SK-N-SH (cell line): ENCODE data around the gene AGT. TPM values are rescaled to one million over a fixed set of nuclear protein-coding genes. Genes with fewer than 3 reads are reported as not detected.

Experiments used
- CTCF ChIA-PET: fragments of 300-600, 350-600 bp; formaldehyde crosslinking; extraction: SDS; loops from one replicate; lab custom pipeline; 2021; lab: Yijun Ruan, JAX
- POLR2A ChIA-PET: fragments of 350-600 bp; sonication (Branson Sonifier 250); formaldehyde crosslinking; extraction: SDS; loops from one replicate; lab custom pipeline; 2020; ENCODE audit warnings: antibody characterized with exemption, inconsistent platforms; lab: Yijun Ruan, JAX
- DNase-seq: peaks from one replicate; pipeline ENCODE4 v3.0.0; 2012
- H2AFZ ChIP-seq: fragments of 200-600 bp; sonication (generic); 2 replicates; pipeline ENCODE4 v1.8.1; 2016; ENCODE audit warnings: antibody characterized with exemption, mild to moderate bottlenecking, low read depth
- H3F3A ChIP-seq: fragments of 200-600 bp; sonication (generic); replicated peaks from 2 replicates; pipeline ENCODE3; 2016; ENCODE audit warnings: antibody characterized with exemption, mild to moderate bottlenecking; ENCODE audit not compliant: insufficient read depth
- H3K27ac ChIP-seq, 2 experiments: fragments of 200-500 bp in 1 of 2; fragments of 200-600 bp in 1 of 2; sonication (Bioruptor generic) in 1 of 2; sonication (generic), shearing (Covaris generic) in 1 of 2; 2 replicates each; pipeline versions ENCODE4 v1.5.1 to v1.6.1; 2014 to 2016; ENCODE audit warnings: low read depth in 2 of 2, inconsistent platforms in 1 of 2, low read length in 1 of 2, mild to moderate bottlenecking in 1 of 2, mixed read lengths in 1 of 2
- H3K27me3 ChIP-seq: fragments of 200-600 bp; sonication (generic), shearing (Covaris generic); 2 replicates; pipeline ENCODE4 v1.6.1; 2016; ENCODE audit warnings: mixed run types; ENCODE audit not compliant: insufficient read depth
- H3K36me3 ChIP-seq, 2 experiments: fragments of 200-500 bp in 1 of 2; fragments of 200-600 bp in 1 of 2; sonication (Bioruptor generic) in 1 of 2; sonication (generic) in 1 of 2; replicated peaks in 1 of 2; 2 replicates each; pipeline versions ENCODE3 to v1.5.1; 2014 to 2016; ENCODE audit warnings: low read length in 1 of 2, mild to moderate bottlenecking in 1 of 2; ENCODE audit not compliant: insufficient read depth in 2 of 2, control insufficient read depth in 1 of 2
- H3K4me1 ChIP-seq, 2 experiments: fragments of 200-500 bp in 1 of 2; fragments of 200-600 bp in 1 of 2; sonication (Bioruptor generic) in 1 of 2; sonication (generic), shearing (Covaris generic) in 1 of 2; 2 replicates each; pipeline versions ENCODE4 v1.5.1 to v1.6.1; 2014 to 2016; ENCODE audit warnings: low read depth in 1 of 2, low read length in 1 of 2, mixed run types in 1 of 2; ENCODE audit not compliant: insufficient read depth in 2 of 2, control insufficient read depth in 1 of 2
- H3K4me2 ChIP-seq: fragments of 200-600 bp; sonication (generic), shearing (Covaris generic); 2 replicates; pipeline ENCODE4 v1.6.1; 2017; ENCODE audit warnings: mixed run types
- H3K4me3 ChIP-seq, 2 experiments: fragments of 200-500 bp in 1 of 2; fragments of 200-600 bp in 1 of 2; sonication (Bioruptor generic) in 1 of 2; sonication (generic), shearing (Covaris generic) in 1 of 2; 2 replicates each; pipeline versions ENCODE4 v1.5.1 to v1.8.1; 2014 to 2016; ENCODE audit warnings: low read depth in 2 of 2, inconsistent platforms in 1 of 2, low read length in 1 of 2, mild to moderate bottlenecking in 1 of 2, mixed read lengths in 1 of 2, moderate library complexity in 1 of 2
- H3K79me2 ChIP-seq: fragments of 200-600 bp; sonication (generic); 2 replicates; pipeline ENCODE4 v1.8.1; 2017; ENCODE audit warnings: mild to moderate bottlenecking; ENCODE audit not compliant: insufficient read depth
- H3K9ac ChIP-seq: fragments of 200-600 bp; sonication (generic); 2 replicates; pipeline ENCODE4 v1.6.1; 2017; ENCODE audit warnings: mixed run types
- H3K9me2 ChIP-seq: fragments of 200-600 bp; sonication (generic); 2 replicates; pipeline ENCODE4 v1.6.1; 2017; ENCODE audit warnings: mixed run types
- H3K9me3 ChIP-seq: fragments of 200-600 bp; sonication (generic); 2 replicates; pipeline ENCODE4 v1.6.1; 2017; ENCODE audit warnings: mixed run types, mild to moderate bottlenecking, moderate library complexity
- H4K20me1 ChIP-seq: fragments of 200-600 bp; sonication (generic); 2 replicates; pipeline ENCODE4 v1.6.1; 2017; ENCODE audit warnings: mild to moderate bottlenecking, mixed run types; ENCODE audit not compliant: insufficient read depth
- CTCF ChIP-seq: fragments of 200-600 bp; sonication (generic); IDR thresholded peaks from 2 replicates; pipeline ENCODE4 v1.6.1; 2017; ENCODE audit warnings: antibody characterized with exemption, mild to moderate bottlenecking, moderate library complexity
- ELF1 ChIP-seq: IDR thresholded peaks from 2 replicates; pipeline ENCODE4 v1.4.0; 2012
- JUND ChIP-seq: IDR thresholded peaks from 2 replicates; pipeline ENCODE4 v1.4.0; 2012
- MEF2A ChIP-seq: IDR thresholded peaks from 2 replicates; pipeline ENCODE4 v1.4.0; 2012; ENCODE audit warnings: low read depth, borderline replicate concordance
- MXI1 ChIP-seq: IDR thresholded peaks from 2 replicates; pipeline ENCODE4 v1.6.1; 2012; ENCODE audit warnings: mild to moderate bottlenecking, low read depth, low read length, improper control_type of control experiment
- NFIC ChIP-seq: IDR thresholded peaks from 2 replicates; pipeline ENCODE4 v1.4.0; 2012; ENCODE audit warnings: borderline replicate concordance
- NRF1 ChIP-seq: IDR thresholded peaks from 2 replicates; pipeline ENCODE4 v1.6.1; 2012; ENCODE audit warnings: low read depth, mild to moderate bottlenecking, low read length
- RAD21 ChIP-seq: IDR thresholded peaks from 2 replicates; pipeline ENCODE4 v1.6.1; 2012; ENCODE audit warnings: mild to moderate bottlenecking, low read length
- RCOR1 ChIP-seq: fragments of 150-350 bp; IDR thresholded peaks from 2 replicates; pipeline ENCODE4 v1.6.1; 2017; ENCODE audit warnings: antibody characterized with exemption, low read length
- REST ChIP-seq: IDR thresholded peaks from 2 replicates; pipeline ENCODE4 v1.6.1; 2012; ENCODE audit warnings: mild to moderate bottlenecking, low read depth, low read length, moderate library complexity
- SIN3A ChIP-seq: IDR thresholded peaks from 2 replicates; pipeline ENCODE4 v1.6.1; 2012; ENCODE audit warnings: low read depth, mild to moderate bottlenecking, low read length, moderate library complexity, borderline replicate concordance
- SMC3 ChIP-seq: IDR thresholded peaks from 2 replicates; pipeline ENCODE4 v1.6.1; 2012; ENCODE audit warnings: low read depth, low read length, improper control_type of control experiment
- TEAD4 ChIP-seq: IDR thresholded peaks from 2 replicates; pipeline ENCODE4 v1.4.0; 2012; ENCODE audit warnings: mild to moderate bottlenecking, borderline replicate concordance; ENCODE audit not compliant: insufficient read depth
- USF1 ChIP-seq: IDR thresholded peaks from 2 replicates; pipeline ENCODE4 v1.4.0; 2012; ENCODE audit warnings: low read depth, borderline replicate concordance
- USF2 ChIP-seq: fragments of 150-350 bp; IDR thresholded peaks from 2 replicates; pipeline ENCODE4 v1.6.1; 2017; ENCODE audit warnings: antibody characterized with exemption, low read length, low read depth, borderline replicate concordance
- WGBS: methylation state at CpG from one replicate; pipeline ENCODE4 v1.1.6; 2017; ENCODE audit warnings: low lambda C conversion rate; 5-methylcytosine and 5-hydroxymethylcytosine counted together
- polyA plus RNA-seq, 3 experiments: library from polyadenylated mRNA; depleted of rRNA; stranded (reverse); fragments of >200 nt; gene quantifications; 2 replicates each; pipeline ENCODE4 v1.2.3, GENCODE V29; 2012

The AGT gene
- polyA plus RNA-seq, 1 of the 3 experiments (the other 2 are of a cell fraction) = 0.39 TPM

- no peak overlapping the region for H3K4me2 ChIP-seq
- 74% methylated on average over 3 of the region's 4 CpGs for WGBS
- no peak overlapping the region for H2AFZ ChIP-seq
- H3F3A ChIP-seq = no peaks in the 10 kb centered on the region
- no peaks in the 10 kb centered on the region for H3K27me3 ChIP-seq
- H3K79me2 ChIP-seq = no peaks in the 10 kb centered on the region
- TF ChIP-seq SMC3 = no peak
- TF ChIP-seq, all 33 proteins: peak for 0
- no peaks in the 10 kb centered on the region for H4K20me1 ChIP-seq
- CTCF ChIA-PET = no interaction called here
- H3K4me3 ChIP-seq = no peak overlapping the region
- H3K27ac ChIP-seq = no peak overlapping the region
- H3K4me1 ChIP-seq = peaks cover 0 to 9% of the 10 kb centered on the region in 2 experiments; a peak in 1 of 4 replicates
- peaks cover 24 to 42% of the 10 kb centered on the region in 2 experiments for H3K36me3 ChIP-seq
- DNase-seq = no peak
- no peak overlapping the region for H3K9ac ChIP-seq
- POLR2A ChIA-PET = no interaction called here
- H3K9me2 ChIP-seq = no peaks in the 10 kb centered on the region
- H3K9me3 ChIP-seq = no peaks in the 10 kb centered on the region
Observed at GRCh38 chr1:230694464-230694863, 19.5 kb downstream of the AGT start.

- no peak overlapping the region for H3K27ac ChIP-seq
- H3K4me3 ChIP-seq = no peak overlapping the region
- no peak overlapping the region for H3K9ac ChIP-seq
- no peaks in the 10 kb centered on the region for H3K79me2 ChIP-seq
- H3F3A ChIP-seq = no peaks in the 10 kb centered on the region
- H4K20me1 ChIP-seq = no peaks in the 10 kb centered on the region
- H3K4me2 ChIP-seq = no peak overlapping the region
- no peaks in the 10 kb centered on the region for H3K9me2 ChIP-seq
- no peaks in the 10 kb centered on the region for H3K9me3 ChIP-seq
- H3K4me1 ChIP-seq = peaks cover 0 to 10% of the 10 kb centered on the region in 2 experiments; a peak in 1 of 4 replicates
- POLR2A ChIA-PET = no interaction called here
- no peak for TF ChIP-seq USF2
- TF ChIP-seq JUND = no peak
- no peak for TF ChIP-seq NFIC
- no peak for TF ChIP-seq RAD21
- no peak for TF ChIP-seq ELF1
- TF ChIP-seq MEF2A = no peak
- no peak for TF ChIP-seq USF1
- TF ChIP-seq SMC3 = no peak
- no peak for TF ChIP-seq NRF1
- no peaks in the 10 kb centered on the region for H3K27me3 ChIP-seq
- H3K36me3 ChIP-seq = peaks cover 29 to 48% of the 10 kb centered on the region in 2 experiments
- CTCF ChIA-PET = no interaction called here
- 94% methylated on average over 8 of the region's 8 CpGs for WGBS
- no peak for DNase-seq
- H2AFZ ChIP-seq = no peak overlapping the region
Observed at GRCh38 chr1:230693777-230694176, 20.1 kb downstream of the AGT start.

- no peak overlapping the region for H2AFZ ChIP-seq
- H3K27ac ChIP-seq = no peak overlapping the region
- no peaks in the 10 kb centered on the region for H3K27me3 ChIP-seq
- H3K79me2 ChIP-seq = no peaks in the 10 kb centered on the region
- ChIA-PET CTCF (no interaction called here), POLR2A (no interaction called here)
- H3K9ac ChIP-seq = no peak overlapping the region
- H3K4me1 ChIP-seq = peaks cover 0 to 10% of the 10 kb centered on the region in 2 experiments; a peak in 1 of 4 replicates
- H3K36me3 ChIP-seq = peaks cover 32 to 54% of the 10 kb centered on the region in 2 experiments
- DNase-seq = no peak
- no peaks in the 10 kb centered on the region for H3K9me3 ChIP-seq
- TF ChIP-seq CTCF (no peak), REST (no peak), NFIC (no peak), MXI1 (no peak), RCOR1 (no peak), ELF1 (no peak), SIN3A (no peak), TEAD4 (no peak)
- no peaks in the 10 kb centered on the region for H3F3A ChIP-seq
- no peaks in the 10 kb centered on the region for H4K20me1 ChIP-seq
- no peak overlapping the region for H3K4me3 ChIP-seq
- WGBS = 95% methylated on average over 6 of the region's 6 CpGs
- H3K9me2 ChIP-seq = no peaks in the 10 kb centered on the region
- H3K4me2 ChIP-seq = no peak overlapping the region
Observed at GRCh38 chr1:230693221-230693620, 20.7 kb downstream of the AGT start.
